IMR-90 (cell line): ENCODE data around the gene PLCB4.

Experiments used
- BHLHE40 ChIP-seq: fragments of 150-350 bp; IDR thresholded peaks from 2 replicates; pipeline ENCODE4 v1.6.1; 2016; ENCODE audit warnings: mild to moderate bottlenecking, low read depth, low read length
- CEBPB ChIP-seq: IDR thresholded peaks from 2 replicates; pipeline ENCODE4 v1.6.1; 2012; ENCODE audit warnings: low read depth, low read length, improper control_type of control experiment
- CHD1 ChIP-seq: IDR thresholded peaks from 2 replicates; pipeline ENCODE4 v1.6.1; 2012; ENCODE audit warnings: low read depth, low read length, improper control_type of control experiment
- CTCF ChIP-seq: conservative IDR thresholded peaks from 2 replicates; pipeline ENCODE4 v1.5.1; 2012; ENCODE audit warnings: mild to moderate bottlenecking, low read depth, low read length, improper control_type of control experiment
- ELK1 ChIP-seq: fragments of 150-350 bp; IDR thresholded peaks from 2 replicates; pipeline ENCODE4 v1.6.1; 2016; ENCODE audit warnings: low read depth, mild to moderate bottlenecking, low read length, moderate library complexity, borderline replicate concordance
- MAFK ChIP-seq: IDR thresholded peaks from 2 replicates; pipeline ENCODE4 v1.6.1; 2012; ENCODE audit warnings: low read depth, low read length, improper control_type of control experiment
- MXI1 ChIP-seq: IDR thresholded peaks from 2 replicates; pipeline ENCODE4 v1.6.1; 2012; ENCODE audit warnings: low read depth, mild to moderate bottlenecking, low read length, moderate library complexity, borderline replicate concordance
- POLR2A ChIP-seq: IDR thresholded peaks from 2 replicates; pipeline ENCODE4 v1.6.1; 2012; ENCODE audit warnings: mild to moderate bottlenecking, low read depth, low read length
- RAD21 ChIP-seq: IDR thresholded peaks from 2 replicates; pipeline ENCODE4 v1.6.1; 2012; ENCODE audit warnings: low read length, improper control_type of control experiment
- RCOR1 ChIP-seq: IDR thresholded peaks from 2 replicates; pipeline ENCODE4 v1.6.1; 2012; ENCODE audit warnings: mild to moderate bottlenecking, low read length, improper control_type of control experiment; ENCODE audit not compliant: insufficient replicate concordance
- RFX5 ChIP-seq: IDR thresholded peaks from 2 replicates; pipeline ENCODE4 v1.8.0; 2012; ENCODE audit warnings: low read depth, mild to moderate bottlenecking, low read length, moderate library complexity
- SMC3 ChIP-seq: fragments of 150-350 bp; IDR thresholded peaks from 2 replicates; pipeline ENCODE4 v1.6.1; 2016; ENCODE audit warnings: low read depth, mild to moderate bottlenecking, antibody characterized with exemption, low read length, moderate library complexity
- USF2 ChIP-seq: fragments of 150-350 bp; IDR thresholded peaks from 2 replicates; pipeline ENCODE4 v1.6.1; 2017; ENCODE audit warnings: mild to moderate bottlenecking, antibody characterized with exemption, low read length, low read depth

- TF ChIP-seq BHLHE40: no peak
- TF ChIP-seq CTCF: no peak
- TF ChIP-seq POLR2A: no peak
- TF ChIP-seq MAFK: no peak
- no peak for TF ChIP-seq RFX5
- TF ChIP-seq SMC3: no peak
- TF ChIP-seq CHD1: no peak
- no peak for TF ChIP-seq RCOR1
- TF ChIP-seq CEBPB: no peak
- TF ChIP-seq MXI1: no peak
- no peak for TF ChIP-seq USF2
- no peak for TF ChIP-seq ELK1
- TF ChIP-seq RAD21: no peak
These were observed 94.4 kb downstream of the PLCB4 start for GRCh38 chr20:9163251-9163650.
